HL-60 (cell line): Measurements from ENCODE around the gene MKRN1.
"Not testable (repeated sequence)": the region's sequence is repeated elsewhere in the genome, so short reads cannot be mapped to it uniquely, and the experiment has no call there.

Experiments
- DNase-seq, 2 experiments: peaks; one replicate each; pipeline ENCODE4 v3.0.0-alpha.2; 2010 to 2020; ENCODE audit warnings: low read depth in 1 of 2, low spot score in 1 of 2
- H3K27ac ChIP-seq: fragments of 250-450 bp; sonication (Bioruptor Pico); replicated peaks from 2 replicates; pipeline ENCODE4 v1.5.1; 2020; ENCODE audit warnings: mild to moderate bottlenecking, moderate library complexity
- H3K27me3 ChIP-seq: fragments of 250-450 bp; sonication (Bioruptor Pico); 2 replicates; pipeline ENCODE4 v1.5.1; 2021; ENCODE audit warnings: mild to moderate bottlenecking, moderate library complexity; ENCODE audit not compliant: insufficient read depth, poor library complexity, severe bottlenecking
- H3K4me3 ChIP-seq: replicated peaks from 2 replicates; pipeline ENCODE4 v1.5.1; 2011; ENCODE audit warnings: mild to moderate bottlenecking, control low read depth, low read length; ENCODE audit not compliant: insufficient read depth
- GABPA ChIP-seq: IDR thresholded peaks from 2 replicates; pipeline ENCODE4 v1.6.1; 2012; ENCODE audit warnings: low read depth
- POLR2AphosphoS5 ChIP-seq: IDR thresholded peaks from 2 replicates; pipeline ENCODE4 v1.6.1; 2012; ENCODE audit warnings: low read depth
- SPI1 ChIP-seq: IDR thresholded peaks from 2 replicates; pipeline ENCODE4 v1.6.1; 2012; ENCODE audit warnings: low read depth, mild to moderate bottlenecking, borderline replicate concordance
- TF ChIP-seq, protein P1 (sequence below): IDR thresholded peaks from one replicate; pipeline ENCODE4 v1.5.1; 2011; ENCODE audit warnings: low read length, control low read depth, inconsistent platforms; ENCODE audit not compliant: insufficient read depth
- TF ChIP-seq, protein P2 (sequence below): IDR thresholded peaks from 2 replicates; pipeline ENCODE4 v1.6.1; 2012; ENCODE audit warnings: low read depth; ENCODE audit not compliant: insufficient replicate concordance

The MKRN1 gene

DNA sequence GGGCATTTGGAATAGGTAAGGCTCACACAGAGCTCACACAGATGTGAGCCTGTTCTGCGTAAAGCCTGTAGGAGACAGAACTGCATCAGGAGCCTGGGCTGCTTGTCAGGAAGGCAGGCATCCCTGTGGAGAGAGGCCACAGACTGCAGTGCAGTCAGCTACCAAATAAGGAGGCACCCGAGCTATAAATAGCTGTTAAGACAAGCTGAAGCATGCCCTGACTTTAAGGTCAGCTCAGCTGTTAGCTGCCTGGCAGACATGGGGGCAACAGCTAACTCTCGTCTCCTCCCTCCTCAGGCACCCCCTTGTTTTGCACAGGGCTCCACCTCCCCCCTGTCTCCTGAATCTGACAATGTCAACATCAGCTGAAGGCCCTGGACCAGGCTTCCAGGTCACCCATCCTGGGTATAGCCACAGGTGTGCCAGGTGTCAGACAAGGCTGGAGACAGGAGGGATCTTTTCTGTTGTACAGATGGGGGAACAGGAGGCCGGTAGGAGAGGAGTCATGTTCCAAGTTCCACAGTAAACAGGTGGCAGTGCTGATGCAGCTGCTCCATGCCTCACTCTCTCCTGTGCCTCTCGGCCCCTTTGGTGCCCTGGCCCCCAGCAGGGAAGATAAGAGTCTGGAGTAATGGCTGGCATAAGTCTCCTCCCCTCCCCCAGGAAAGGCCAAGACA, 27.6 kb upstream of the MKRN1 start:
- Histone ChIP-seq H3K27ac (no peak overlapping the region), H3K4me3 (no peak overlapping the region), H3K27me3 (no peaks in the 10 kb centered on the region)
- no peak for TF ChIP-seq SPI1
- DNase-seq = no peak

DNA sequence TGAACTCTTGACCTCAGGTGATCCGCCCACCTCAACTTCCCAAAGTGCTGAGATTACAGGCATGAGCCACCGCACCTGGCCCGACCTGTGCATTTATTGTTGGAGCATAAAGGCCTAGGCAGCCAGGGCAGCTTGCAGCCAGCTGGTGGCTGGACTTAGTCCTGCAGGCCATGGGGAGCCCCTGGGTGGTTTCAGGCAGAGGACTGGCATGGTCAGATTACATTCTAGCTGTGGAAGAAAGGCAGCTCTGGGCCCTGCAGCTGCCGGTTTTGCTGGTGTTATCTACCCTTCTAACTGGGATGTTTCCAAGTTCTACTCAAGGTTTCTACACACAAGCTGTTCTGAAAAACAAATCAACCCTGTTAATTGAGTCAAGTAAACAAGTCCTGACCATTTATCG, 22.7 kb upstream of the MKRN1 start:
- TF ChIP-seq SPI1 = no peak
- TF ChIP-seq, protein P1, sequence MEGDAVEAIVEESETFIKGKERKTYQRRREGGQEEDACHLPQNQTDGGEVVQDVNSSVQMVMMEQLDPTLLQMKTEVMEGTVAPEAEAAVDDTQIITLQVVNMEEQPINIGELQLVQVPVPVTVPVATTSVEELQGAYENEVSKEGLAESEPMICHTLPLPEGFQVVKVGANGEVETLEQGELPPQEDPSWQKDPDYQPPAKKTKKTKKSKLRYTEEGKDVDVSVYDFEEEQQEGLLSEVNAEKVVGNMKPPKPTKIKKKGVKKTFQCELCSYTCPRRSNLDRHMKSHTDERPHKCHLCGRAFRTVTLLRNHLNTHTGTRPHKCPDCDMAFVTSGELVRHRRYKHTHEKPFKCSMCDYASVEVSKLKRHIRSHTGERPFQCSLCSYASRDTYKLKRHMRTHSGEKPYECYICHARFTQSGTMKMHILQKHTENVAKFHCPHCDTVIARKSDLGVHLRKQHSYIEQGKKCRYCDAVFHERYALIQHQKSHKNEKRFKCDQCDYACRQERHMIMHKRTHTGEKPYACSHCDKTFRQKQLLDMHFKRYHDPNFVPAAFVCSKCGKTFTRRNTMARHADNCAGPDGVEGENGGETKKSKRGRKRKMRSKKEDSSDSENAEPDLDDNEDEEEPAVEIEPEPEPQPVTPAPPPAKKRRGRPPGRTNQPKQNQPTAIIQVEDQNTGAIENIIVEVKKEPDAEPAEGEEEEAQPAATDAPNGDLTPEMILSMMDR = no peak
- no peak for TF ChIP-seq GABPA
- TF ChIP-seq POLR2AphosphoS5 = no peak
- TF ChIP-seq, protein P2, sequence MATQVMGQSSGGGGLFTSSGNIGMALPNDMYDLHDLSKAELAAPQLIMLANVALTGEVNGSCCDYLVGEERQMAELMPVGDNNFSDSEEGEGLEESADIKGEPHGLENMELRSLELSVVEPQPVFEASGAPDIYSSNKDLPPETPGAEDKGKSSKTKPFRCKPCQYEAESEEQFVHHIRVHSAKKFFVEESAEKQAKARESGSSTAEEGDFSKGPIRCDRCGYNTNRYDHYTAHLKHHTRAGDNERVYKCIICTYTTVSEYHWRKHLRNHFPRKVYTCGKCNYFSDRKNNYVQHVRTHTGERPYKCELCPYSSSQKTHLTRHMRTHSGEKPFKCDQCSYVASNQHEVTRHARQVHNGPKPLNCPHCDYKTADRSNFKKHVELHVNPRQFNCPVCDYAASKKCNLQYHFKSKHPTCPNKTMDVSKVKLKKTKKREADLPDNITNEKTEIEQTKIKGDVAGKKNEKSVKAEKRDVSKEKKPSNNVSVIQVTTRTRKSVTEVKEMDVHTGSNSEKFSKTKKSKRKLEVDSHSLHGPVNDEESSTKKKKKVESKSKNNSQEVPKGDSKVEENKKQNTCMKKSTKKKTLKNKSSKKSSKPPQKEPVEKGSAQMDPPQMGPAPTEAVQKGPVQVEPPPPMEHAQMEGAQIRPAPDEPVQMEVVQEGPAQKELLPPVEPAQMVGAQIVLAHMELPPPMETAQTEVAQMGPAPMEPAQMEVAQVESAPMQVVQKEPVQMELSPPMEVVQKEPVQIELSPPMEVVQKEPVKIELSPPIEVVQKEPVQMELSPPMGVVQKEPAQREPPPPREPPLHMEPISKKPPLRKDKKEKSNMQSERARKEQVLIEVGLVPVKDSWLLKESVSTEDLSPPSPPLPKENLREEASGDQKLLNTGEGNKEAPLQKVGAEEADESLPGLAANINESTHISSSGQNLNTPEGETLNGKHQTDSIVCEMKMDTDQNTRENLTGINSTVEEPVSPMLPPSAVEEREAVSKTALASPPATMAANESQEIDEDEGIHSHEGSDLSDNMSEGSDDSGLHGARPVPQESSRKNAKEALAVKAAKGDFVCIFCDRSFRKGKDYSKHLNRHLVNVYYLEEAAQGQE = no peak
- DNase-seq = no peak
- Histone ChIP-seq H3K27me3 (no peaks in the 10 kb centered on the region), H3K4me3 (no peak overlapping the region), H3K27ac (no peak overlapping the region)

DNA sequence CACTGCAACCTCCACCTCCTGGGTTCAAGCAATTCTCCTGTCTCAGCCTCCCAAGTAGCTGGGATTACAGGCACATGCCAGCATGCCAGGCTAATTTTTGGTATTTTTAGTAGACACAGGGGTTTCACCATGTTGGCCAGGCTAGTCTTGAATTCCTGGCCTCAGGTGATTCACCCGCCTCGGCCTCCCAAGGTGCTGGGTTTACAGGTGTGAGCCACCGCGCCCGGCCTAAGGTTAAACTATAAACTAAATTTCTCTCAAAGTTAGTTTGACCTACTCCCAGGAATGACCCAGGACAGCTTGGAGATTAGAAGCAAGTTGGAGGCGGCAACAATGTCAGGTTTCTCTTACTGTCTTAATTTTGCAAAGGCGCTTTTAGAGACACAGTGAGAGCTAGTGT, 18.5 kb upstream of the MKRN1 start:
- not testable (repeated sequence) for H3K27ac ChIP-seq, DNase-seq, H3K27me3 ChIP-seq, H3K4me3 ChIP-seq

DNA sequence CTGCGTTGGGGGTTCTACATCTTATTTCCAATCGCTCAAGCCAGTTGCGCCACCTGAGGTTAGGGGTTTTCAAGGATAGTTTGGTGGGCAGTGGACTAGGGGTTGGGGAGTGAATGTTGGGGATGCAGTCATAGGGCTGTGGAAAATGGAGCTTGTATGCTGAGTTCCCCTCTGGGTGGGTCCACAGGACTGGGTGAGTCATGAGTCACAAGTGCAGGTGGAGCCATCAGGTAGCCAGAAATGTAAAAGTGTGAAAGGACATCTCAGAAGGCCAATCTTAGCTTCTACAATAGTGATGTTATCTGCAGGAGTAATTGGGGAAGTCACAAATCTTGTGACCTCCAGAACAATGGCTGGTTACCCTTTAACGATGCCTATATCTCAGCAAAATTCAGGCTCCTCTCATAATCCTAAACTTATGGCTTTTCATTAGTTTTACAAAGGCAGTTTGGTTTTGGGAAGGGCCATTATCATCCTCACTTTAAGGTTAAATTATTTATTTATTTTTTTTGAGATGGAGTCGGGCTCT, 18.0 kb upstream of the MKRN1 start:
- Histone ChIP-seq H3K27ac (no peak overlapping the region), H3K4me3 (no peak overlapping the region), H3K27me3 (no peaks in the 10 kb centered on the region)
- TF ChIP-seq POLR2AphosphoS5 (no peak), GABPA (no peak), SPI1 (no peak)
- TF ChIP-seq, protein P2 = no peak
- TF ChIP-seq, protein P1 = no peak
- no peak for DNase-seq
